ENCODE data around the gene CNFN.

Gene CNFN

DNA sequence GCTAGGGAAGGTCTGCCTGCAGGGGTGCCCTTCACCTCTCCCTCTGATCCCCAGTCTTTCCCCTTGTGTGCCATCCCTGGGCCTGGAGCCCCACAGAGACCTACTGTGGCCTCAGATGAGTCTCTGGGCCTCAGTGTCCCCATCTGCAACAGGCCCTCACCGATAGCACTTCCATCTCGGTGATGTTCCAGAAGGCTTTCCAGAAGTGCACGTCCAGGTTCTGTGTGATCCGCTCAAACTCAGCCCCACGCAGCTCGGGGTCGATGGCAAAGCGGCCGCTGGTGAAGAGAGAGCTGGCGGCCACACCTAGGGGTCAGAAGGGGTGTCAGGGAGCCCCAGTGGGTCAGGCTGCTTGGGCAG lies 17.7 kb upstream of the CNFN start:
- DNase-seq = no peak

DNA sequence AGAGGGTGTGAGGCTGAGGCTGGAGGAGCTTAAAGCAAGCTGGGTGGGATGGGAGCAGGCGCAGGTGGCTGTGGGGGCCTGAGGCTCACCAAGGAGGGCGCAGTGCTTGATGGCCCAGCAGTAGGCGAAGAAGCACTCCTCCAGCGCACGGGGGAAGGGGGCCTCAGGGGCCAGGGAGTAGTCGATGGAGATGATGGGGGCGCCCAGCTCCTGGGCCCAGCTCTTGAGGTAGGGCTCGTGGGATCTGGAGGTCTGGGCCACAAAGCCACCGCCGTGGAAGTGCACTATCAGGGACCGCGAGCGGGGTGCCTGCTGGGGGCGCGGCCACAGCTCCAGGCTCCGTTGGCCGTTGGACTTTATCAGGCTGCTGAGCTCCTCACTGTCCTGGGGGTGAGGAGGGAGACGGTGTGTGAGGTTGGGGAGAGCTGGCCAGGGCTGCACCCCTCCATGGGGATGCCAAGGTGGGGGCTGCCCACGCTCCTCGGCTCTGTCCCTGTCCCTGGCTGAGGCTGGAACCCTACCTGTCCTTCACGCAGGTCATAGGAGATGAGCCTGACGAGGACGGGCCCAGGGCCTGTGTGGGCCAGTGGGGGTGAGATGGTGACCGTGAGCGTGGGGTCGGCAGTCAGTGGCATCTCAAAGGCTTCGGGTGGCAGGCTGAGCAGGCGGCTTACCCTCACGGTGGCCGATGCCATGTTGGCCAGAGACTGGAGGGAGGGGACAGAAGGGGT lies 17.2 kb upstream of the CNFN start:
- no peak for DNase-seq

DNA sequence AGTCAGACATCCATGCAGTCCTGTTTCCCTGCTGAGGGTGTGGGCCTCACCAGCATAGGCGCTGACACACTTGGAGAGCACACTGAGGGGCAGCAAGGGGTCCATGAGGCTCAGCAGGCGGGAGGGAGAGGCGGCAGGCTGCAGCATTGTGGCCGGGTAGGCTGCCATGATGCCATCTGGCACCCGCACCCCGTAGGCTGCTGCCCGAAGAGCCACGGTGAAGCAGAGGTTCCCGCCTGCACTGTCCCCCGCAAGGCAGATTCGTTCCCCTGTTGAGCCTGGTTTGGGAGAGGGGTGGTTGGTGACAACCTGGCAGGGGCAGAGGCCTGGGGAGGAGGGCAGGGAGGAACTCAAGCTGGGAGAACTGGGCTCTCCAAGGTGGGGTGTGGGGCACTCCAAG lies 16.0 kb upstream of the CNFN start:
- DNase-seq = no peak

DNA sequence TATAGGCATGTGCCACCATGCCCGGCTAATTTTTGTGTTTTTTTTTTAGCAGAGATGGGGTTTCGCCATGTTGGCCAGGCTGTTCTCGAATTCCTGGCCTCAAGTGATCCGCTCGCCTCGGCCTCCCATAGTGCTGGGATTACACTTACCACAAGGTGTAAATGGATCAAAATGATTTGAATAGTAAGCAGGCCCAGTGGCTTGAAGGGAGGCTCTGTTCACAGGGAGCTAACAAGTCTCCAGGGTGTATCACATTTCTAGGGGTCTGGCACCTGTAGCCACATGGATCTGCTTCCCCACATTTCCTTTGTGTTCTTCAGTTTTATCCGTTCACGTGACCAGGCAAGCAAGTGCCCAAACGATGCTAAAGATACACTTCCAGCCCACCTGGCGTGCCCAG lies 13.5 kb upstream of the CNFN start:
- DNase-seq = no peak

DNA sequence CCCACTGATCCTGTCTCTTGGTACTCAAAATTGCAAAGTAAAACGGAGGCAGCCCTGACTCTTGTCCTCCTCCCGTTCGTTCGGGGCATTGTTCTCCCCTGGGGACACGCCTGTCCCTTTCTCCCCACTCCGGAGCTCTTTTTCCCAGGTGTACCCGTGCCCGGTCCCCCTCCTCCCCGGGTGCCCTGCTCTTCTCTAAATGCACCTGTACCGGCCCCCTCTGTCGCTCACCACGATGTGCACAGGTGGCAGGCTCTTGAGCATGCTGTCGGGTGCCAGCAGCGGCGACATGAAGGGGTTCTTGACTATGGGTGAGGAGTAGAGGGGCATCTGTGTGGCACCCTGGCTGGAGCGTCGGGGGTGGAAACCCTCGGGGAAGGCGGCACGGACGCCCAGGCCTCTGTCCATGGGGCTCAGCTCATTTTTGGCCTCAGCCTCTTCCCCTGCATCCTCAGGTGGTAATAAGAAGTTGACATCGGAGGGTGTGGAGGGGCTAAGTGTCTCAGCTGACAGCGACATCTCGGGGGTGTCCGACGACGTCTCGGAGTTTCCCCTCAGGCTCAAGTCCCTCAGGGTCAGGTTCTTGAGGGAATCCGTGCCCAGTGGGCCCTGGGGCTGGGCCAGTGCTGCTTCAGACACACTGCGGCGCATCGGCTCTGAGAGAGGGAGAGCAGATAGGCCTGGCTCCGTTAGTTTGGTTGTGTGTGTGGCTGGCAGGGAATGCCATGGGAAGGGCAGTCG lies 12.4 kb upstream of the CNFN start:
- no peak for DNase-seq

DNA sequence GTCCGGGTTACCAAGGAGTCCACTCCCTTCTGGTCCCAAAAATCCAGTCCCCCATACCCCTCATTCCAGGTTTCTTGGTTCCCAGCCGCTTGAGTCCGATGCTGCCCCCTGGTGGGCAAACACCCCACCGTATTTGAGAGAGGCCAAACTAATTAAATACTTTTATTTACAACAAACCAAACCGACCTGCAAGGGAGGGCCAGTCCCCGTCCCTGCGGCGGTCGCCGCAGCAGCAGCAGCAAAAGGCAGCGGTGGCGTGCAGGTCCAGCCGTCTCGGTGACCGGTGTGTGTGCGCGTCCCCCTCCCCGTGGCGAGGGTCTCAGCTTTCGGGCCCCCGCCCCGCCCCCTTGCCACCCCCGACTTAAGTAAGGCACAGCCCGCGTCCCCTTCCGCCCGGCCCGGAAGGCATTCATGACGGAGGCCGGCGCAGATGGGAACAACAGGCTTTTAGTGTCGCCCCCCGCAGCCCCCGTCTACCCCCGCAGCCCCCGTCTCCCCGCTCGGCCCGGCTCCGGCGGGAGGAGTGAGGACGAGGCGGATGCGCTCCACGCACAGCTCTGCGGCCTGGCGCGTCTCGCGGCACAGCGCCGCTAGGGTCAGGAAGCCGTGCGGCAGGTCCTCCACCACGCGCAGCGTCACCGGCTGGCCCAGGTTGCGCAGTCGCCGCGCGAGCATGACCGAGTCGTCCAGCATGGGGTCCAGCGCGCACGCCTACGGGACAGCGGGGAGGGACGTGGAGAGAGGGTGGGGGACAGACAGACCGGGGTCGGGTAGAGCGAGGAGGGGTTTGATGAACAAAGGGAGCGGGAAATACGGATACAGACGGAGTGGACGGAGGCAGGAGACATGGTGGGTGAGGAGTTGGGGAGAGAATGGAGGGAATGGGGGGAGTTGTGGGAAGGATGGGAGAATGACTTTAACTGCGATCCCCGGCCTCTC lies 11.5 kb upstream of the CNFN start:
- DNase-seq = peak; percentile 92

DNA sequence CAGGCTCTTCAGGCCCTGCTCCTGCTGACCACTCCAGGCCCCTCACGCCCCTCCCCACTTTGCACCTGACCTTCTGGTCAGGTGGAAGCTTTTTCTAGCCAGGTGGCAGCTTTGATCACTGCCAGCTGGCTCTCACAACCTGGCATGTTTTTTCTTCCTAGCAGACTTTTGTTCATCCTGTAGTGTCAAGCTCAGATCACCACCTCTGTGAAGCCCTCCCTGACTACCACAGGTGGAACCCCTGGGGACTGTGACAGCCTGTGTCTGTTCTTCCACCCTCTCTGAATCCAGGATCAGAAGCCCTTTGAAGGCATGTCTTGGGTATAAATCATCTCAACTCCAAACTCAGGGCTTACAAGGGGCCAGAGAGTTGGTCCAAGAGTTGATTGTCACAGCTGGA lies 10.3 kb upstream of the CNFN start:
- DNase-seq = no peak

DNA sequence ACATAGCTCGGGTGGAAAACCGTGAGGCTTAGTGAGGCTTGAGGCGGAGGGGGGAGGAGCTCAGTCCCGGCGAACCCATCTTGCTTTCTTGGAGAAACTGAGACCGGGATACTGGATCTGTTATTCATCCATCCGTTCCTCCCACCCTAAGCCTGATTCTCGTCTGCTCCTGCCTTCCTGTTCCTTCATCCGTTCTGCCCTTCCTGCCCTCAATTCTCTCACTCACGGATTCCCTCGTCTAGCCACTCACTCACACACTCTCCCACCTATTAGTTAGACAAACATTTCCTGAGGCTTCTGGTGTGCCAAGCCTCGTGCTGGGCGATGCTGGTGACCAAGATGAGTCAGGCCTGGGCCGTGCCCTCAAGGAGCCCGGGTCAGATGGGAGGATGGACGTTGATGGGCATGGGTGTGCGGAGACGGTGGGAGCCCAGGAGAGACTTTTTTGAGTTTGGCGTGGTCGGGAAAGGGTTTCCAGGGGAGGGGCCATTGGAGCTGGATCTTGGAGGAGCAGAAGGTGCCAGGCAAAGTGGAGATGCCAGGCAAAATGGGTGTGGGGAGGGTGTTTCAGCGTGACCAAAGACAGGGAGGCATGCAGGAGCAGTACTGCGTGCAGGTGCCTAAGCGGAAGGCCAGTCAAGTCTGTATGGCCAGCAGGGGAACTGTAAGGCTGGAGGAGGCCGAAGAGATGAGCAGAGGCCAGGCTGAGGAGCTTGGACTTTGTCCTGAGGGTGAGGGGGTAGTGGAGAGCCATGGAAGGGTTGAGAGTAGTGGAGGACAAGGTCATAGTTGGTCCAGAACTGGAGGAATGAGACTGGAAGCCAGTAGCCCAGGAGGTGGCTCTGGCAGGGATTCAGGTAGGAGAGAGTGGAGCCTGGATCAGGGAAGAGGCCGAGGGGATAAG lies 7.4 kb upstream of the CNFN start:
- no peak for DNase-seq

DNA sequence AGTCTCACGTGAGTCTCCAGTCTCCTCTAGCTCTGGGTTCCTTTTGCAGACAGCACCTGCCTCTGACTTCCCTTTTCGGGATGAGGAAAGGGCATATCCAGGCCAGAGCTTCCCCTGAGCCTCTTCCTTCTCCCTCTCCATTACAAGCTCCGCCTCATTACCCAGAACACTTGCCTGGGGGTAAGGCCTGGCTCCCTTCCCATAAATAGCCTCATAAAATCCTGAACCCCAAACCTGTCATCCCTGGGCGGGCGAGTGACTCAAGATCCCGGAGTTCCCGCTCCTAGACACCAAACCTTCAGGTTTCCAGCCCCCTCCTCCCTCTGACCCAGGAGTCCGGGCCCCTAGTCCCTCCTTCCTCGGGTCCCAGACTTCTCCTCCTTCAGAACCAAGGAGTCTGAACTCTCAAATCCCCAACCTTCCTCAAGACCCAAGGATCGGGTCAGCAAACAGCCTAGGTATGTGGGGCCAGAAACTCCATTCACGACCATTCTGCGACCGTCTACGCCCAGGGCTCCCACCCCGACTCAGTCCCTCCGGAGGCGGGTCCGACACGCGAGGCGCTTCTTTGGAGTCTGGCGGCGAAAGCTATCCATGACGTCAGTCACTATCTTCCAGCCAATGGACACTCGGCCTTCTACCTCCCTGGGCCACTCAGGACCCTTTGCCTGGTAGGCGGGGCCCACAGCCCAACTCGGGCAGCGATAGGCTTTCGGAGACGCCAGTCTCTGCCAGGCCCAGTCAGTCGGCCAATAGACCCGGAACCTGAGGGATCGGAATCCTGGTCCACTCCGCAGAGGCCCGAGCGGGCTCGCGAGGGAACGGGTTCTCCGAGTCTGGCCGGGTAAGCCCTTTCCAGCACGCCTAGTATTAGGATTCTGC lies 6.5 kb upstream of the CNFN start:
- peak; percentile 100 for DNase-seq

DNA sequence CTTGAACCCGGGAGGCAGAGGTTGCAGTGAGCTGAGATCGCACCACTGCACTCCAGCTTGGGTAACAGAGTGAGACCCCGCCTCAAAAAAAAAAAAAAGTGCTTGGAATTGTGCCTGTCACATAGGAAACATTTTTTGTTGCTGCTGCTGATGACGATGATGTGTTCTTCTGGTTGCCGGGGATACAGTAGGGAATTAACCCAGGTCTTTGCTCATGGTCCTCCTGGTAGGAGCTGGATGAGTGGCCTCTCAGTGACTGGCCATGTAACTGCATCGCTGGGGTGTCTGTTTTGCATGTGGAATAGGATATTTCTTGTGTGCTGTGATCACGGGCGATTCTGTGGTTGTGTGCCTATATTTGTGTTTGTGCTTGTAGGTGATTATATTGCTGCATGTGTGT lies 4.7 kb upstream of the CNFN start:
- no peak for DNase-seq

DNA sequence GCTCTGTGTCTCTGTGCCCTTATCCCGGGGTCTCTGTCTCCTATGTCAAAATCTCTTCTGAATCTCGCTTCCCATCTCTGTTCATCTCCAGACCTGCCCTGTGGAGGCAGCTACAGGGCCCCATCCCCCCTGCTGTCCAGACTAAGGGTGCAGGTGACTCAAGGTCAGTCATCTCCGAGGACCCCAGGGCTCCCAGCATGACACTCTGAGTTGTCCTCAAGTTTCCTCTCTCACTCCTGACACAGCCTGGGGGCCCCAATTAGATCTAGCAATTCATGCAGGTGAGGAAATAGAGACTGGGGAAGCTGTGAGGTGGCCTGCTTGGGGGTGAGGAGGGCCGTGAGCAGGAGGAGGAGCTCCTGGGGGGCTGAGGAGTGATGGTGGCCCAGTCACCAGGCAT lies 2.1 kb upstream of the CNFN start:
- no peak for DNase-seq

DNA sequence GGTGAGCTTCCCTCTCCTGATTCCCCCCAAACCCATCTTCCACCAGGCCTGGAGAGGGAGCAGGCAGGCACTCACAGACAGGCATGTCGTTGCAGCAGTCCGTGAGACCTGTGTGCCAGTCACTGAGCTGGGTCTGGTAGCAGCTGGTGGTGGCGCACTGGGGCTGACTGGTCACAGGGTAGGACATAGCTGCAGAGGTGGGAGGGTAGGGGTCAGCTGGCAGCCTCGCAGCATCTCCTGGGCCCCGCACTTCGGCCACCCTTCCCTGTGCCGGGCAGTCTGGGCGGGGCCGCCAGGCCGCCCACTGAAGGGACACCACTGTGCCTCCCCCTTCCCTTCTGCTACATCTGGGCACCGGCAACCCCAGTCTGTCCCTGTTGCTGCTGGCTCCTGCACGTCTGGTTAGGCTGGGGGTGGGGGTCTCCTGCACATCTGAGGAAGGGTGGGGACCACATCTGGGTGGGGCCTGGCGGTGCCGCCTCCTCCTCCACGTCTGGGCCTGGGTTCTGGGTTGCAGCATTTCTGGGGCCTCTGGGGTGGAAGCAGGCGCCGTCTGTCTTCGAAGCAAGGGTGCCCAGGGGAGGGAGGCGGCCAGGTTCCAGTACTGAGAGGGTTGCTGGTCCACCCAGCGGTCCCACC lies 1.1 kb downstream of the CNFN start:
- DNase-seq = no peak

DNA sequence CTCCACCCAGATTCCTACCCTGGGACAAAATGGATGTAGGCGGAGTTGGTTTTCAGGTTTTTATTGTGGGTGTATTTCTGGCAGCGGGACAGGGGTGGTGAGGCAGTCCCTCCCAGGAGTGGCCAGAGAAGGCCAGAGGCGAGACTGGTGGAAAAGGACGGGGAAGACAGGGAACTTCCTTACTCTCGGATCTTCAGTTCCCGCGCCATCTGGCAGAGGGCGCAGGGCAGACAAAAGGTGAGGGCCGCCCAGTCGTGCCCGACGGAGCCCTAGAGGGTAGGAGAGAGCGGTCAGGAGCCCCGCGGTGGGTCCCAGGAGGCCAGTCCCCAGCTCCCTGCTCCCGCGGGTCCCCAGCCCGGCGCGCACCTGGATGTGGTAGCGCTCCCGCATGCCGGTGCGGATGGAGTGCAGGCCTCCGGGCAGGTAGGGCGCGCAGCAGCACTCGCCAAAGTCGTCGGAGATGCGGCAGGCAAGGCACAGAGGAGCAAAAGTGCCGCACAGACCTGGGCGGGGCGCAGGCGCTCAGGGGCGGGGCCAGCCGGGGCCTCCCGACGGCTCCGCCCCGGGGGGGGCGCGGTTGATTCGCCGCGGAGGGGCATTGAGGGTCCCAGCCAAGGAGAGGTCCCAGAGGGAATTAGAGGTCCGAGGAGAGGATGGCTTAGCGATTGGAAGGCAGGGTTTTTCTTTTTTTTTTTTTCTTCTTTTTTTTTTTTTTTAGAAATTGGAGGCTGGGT lies 3.0 kb downstream of the CNFN start:
- DNase-seq = peak; percentile 88

DNA sequence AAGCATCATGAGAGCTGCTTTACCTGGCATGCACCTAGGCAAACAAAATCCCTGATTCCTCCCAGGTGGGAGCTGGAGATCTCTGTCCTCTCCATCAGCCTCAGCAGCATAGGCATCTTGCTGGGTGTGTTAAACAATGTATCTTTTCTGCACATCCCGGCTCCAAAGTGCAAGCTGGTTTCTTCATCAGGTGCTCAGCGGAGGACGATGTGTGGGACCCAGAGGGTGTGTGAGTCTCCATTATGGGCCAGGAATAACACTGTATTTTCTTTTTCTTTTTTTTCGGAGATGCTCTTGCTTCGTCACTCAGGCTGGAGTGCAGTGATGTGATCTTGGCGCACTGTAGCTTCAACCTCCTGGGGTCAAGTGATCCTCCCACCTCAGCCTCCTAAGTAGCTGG lies 9.9 kb downstream of the CNFN start:
- no peak for DNase-seq

DNA sequence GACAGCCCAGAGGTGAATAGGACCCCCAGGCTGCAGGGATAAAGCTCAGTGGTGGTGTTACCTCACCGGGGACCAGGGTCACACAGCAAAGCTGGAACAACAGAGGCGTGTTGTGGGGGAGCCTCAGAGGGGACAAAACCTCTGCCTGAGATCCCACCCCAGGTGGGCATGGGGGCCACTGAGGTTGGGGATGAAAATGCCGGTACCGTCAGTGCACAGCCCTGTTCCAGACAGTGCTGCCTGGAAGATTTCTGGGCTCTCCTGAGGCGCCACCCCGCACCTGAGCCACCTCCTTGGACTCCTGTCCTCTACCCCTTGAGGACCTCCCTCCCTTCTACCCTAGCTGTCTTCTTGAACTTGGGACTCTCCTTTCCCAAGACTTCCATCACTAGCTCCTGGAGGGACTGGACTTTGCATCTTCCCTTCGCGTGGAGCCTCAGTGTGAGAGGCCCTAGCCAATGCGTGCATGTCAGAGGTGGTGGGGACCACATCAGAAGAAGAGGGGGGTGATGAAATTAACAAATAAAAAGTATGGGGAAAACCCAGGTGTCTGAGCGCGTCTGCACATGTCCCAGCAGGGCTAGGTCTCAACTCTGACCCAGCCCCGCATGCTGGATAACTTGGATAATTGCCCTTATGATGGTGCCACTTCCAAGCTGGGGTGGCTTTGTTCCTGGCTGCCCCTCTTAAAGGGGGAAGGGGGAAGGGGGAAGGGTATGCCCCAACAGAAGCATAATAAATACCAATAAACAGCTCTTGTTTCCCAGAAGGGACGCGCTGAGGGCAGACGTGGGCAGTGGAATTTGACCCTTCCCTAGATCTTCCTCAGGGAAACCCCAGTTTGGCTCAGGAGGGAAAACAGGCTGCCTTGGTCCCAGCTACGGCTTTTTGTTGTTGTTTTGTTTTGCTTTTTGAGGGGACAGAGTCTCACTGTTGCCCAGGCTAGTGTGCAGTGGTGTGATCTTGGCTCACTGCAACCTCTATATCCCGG lies 11.6 kb downstream of the CNFN start:
- no peak for DNase-seq

DNA sequence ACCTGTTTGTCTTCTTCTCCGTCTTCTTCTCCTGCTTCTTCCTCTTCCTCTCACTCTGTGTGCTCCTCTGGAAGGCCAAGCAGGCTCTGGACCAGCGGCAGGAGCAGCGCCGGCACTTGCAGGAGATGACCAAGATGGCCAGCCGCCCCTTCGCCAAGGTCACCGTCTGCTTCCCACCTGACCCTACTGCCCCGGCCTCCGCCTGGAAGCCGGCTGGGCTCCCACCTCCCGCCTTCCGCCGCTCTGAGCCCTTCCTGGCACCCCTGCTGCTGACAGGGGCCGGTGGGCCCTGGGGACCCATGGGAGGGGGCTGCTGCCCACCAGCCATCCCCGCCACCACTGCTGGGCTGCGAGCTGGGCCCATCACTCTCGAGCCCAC lies 13.9 kb downstream of the CNFN start:
- DNase-seq = no peak

DNA sequence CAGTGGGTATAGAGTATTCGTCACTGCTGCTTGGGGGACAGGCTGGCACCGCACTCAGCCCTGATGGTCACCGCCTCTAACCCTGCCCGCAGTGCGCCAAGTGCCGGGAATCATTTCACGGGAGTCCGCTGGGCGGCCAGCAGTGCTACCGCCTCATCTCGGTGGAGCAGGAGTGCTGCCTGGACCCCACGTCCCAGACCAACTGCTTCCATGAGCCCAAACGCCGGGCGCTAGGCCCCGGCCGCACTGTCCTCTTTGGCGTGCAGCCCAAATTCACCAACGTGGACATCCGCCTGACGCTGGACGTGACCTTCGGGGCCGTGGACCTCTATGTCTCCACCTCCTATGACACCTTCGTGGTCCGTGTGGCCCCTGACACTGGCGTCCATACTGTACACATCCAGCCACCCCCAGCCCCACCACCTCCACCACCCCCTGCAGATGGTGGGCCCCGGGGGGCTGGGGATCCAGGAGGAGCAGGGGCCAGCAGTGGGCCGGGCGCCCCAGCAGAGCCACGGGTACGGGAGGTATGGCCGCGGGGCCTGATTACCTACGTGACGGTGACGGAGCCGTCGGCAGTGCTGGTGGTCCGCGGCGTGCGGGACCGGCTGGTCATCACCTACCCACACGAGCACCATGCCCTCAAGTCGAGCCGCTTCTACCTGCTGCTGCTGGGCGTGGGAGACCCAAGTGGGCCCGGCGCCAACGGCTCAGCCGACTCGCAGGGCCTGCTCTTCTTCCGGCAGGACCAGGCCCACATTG lies 14.5 kb downstream of the CNFN start:
- no peak for DNase-seq

DNA sequence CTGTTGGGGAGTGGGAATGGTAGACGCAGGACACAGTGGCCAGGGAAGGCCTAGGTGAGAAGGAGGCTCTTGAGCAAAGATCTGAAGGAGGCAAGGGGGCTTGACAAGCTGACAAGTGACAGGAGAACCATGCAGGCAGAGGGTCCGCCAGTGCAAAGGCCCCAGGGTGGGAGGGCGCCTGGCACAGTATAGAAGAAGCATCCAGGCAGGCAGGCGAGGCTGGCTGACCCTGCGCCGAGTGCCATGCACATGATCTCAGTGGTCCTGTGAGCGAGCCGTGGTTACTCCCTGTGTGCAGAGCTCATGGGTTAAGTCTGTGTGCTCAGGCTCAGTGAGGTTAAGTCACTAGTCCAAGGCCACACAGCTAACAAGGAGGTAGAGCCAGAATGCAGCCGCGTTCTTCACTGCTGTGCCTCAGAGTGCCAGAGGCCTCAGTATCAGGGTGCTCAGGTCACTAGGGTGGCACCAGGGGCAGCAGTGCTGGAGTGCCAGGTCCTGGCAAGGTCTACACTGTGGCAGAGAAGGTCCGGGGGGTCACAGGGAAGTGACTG lies 15.2 kb downstream of the CNFN start:
- no peak for DNase-seq
